Stomach (tissue), 4 donors: Measurements from ENCODE around the gene CTDP1.

Source experiments
- EP300 ChIP-seq: sonication (generic); formaldehyde crosslinking; IDR thresholded peaks from one replicate; pipeline ENCODE4 v1.6.1; 2017; ENCODE audit warnings: antibody characterized with exemption
- POLR2A ChIP-seq, 4 donors: fragments of 450-650 bp; IDR thresholded peaks; one replicate each; pipeline ENCODE4 v1.6.1; 2016; ENCODE audit warnings: antibody characterized with exemption in 4 of 4, control low read depth in 2 of 4, mild to moderate bottlenecking in 1 of 4, moderate library complexity in 1 of 4
- POLR2AphosphoS5 ChIP-seq, 3 donors: sonication (generic); formaldehyde crosslinking; IDR thresholded peaks; one replicate each; pipeline ENCODE4 v1.6.1; 2016; ENCODE audit warnings: antibody characterized with exemption in 3 of 3
- TF ChIP-seq, protein P1 (sequence below), 7 experiments: fragments of 450-650 bp in 4 of 7; fragments of 200-600 bp in 3 of 7; sonication (generic) in 3 of 7; IDR thresholded peaks; one replicate each; pipeline ENCODE4 v1.5.1; 2016 to 2019; ENCODE audit warnings: antibody characterized with exemption in 7 of 7, control low read depth in 2 of 7, mild to moderate bottlenecking in 1 of 7

DNA sequence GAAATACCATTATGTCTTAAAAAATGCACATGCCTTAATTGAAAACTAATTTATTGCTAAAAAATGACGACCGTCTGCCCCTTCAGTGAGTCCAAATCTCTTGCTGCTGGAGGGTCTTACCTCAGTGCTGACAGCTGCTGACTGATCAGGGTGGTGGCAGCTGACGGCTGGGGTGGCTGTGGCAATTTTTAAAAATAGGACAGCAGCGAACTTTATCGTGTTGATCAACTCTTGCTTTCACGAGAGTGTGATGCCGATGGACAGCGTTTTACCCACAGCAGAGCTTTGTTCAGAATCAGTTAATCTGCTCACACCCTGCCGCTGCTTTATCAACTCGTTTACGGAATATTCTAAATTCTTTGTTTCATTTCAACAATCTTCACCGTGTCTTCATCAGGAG lies 21.2 kb upstream of the CTDP1 start:
- TF ChIP-seq, protein P1, sequence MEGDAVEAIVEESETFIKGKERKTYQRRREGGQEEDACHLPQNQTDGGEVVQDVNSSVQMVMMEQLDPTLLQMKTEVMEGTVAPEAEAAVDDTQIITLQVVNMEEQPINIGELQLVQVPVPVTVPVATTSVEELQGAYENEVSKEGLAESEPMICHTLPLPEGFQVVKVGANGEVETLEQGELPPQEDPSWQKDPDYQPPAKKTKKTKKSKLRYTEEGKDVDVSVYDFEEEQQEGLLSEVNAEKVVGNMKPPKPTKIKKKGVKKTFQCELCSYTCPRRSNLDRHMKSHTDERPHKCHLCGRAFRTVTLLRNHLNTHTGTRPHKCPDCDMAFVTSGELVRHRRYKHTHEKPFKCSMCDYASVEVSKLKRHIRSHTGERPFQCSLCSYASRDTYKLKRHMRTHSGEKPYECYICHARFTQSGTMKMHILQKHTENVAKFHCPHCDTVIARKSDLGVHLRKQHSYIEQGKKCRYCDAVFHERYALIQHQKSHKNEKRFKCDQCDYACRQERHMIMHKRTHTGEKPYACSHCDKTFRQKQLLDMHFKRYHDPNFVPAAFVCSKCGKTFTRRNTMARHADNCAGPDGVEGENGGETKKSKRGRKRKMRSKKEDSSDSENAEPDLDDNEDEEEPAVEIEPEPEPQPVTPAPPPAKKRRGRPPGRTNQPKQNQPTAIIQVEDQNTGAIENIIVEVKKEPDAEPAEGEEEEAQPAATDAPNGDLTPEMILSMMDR (IDR thresholded peaks at IDR 0.05), result no peak
- TF ChIP-seq POLR2AphosphoS5 (IDR thresholded peaks at IDR 0.05) (no peak), POLR2A (IDR thresholded peaks at IDR 0.05) (no peak), EP300 (no peak)
